AG04449 (cell line): ENCODE data around the gene HPSE2.

ENCODE experiments used
- CTCF ChIA-PET: fragments of 350-600 bp; formaldehyde crosslinking; extraction: SDS; loops from one replicate; lab custom pipeline; 2021; ENCODE audit warnings: antibody characterized with exemption; lab: Yijun Ruan, JAX
- POLR2A ChIA-PET: fragments of 400-600, 350-600 bp; formaldehyde crosslinking; extraction: SDS; loops from one replicate; lab custom pipeline; 2020; ENCODE audit warnings: antibody characterized with exemption, inconsistent platforms; lab: Yijun Ruan, JAX
- DNase-seq: peaks from one replicate; pipeline ENCODE4 v3.0.0-alpha.2; 2010; ENCODE audit warnings: low read depth, low spot score
- H3K4me3 ChIP-seq: 2 replicates; pipeline ENCODE4 v1.5.1; 2011; ENCODE audit warnings: low read depth, mild to moderate bottlenecking, control low read depth, low read length
- TF ChIP-seq, protein P1 (sequence below): IDR thresholded peaks from one replicate; pipeline ENCODE4 v1.5.1; 2011; ENCODE audit warnings: mild to moderate bottlenecking, moderate library complexity, low read length, control low read depth, inconsistent platforms; ENCODE audit not compliant: insufficient read depth; ENCODE audit errors: missing control alignments

HPSE2 gene

DNA sequence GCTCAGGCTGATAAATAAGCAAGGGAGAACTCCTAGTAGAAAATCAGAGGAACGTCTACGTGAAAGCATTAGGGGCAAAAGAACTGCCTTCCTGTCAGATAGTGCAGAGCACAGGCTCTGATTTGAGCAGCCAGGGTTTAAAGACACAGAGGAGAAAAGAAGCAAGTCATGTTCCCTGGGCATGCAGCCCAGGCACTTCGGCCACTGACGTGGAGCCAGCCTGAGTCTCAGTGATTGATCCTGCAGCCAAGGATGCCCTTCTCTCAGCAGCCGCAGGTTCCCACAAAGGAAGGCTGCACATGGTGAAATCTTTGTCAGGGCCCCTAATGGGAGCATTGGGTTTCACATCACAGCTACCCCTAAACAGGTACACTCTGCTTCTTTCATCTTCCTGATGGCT, 627.2 kb downstream of the HPSE2 start:
- TF ChIP-seq, protein P1, sequence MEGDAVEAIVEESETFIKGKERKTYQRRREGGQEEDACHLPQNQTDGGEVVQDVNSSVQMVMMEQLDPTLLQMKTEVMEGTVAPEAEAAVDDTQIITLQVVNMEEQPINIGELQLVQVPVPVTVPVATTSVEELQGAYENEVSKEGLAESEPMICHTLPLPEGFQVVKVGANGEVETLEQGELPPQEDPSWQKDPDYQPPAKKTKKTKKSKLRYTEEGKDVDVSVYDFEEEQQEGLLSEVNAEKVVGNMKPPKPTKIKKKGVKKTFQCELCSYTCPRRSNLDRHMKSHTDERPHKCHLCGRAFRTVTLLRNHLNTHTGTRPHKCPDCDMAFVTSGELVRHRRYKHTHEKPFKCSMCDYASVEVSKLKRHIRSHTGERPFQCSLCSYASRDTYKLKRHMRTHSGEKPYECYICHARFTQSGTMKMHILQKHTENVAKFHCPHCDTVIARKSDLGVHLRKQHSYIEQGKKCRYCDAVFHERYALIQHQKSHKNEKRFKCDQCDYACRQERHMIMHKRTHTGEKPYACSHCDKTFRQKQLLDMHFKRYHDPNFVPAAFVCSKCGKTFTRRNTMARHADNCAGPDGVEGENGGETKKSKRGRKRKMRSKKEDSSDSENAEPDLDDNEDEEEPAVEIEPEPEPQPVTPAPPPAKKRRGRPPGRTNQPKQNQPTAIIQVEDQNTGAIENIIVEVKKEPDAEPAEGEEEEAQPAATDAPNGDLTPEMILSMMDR, result no peak
- H3K4me3 ChIP-seq, result no peak overlapping the region
- CTCF ChIA-PET, result no interaction called here
- DNase-seq, result no peak
- POLR2A ChIA-PET, result no interaction called here

DNA sequence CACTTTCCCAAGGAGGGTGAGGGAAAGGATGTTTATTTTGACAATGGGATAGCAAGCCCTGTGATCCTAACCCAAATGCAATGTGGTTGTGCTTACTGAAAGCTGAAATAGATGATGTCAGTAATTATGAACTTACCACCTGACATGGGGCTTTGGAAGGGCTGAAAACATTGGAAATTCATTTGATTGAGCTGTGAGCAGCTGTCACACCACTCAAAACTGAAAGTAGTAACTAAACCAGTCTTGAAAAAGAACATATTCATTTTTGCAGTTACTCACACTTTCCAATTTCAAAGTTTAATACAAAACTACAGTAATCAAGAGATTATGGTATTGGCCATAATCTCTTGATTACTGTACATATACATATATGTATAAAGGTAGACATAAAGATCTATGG, 633.4 kb downstream of the HPSE2 start:
- TF ChIP-seq, protein P1, result no peak
- no peak overlapping the region for H3K4me3 ChIP-seq
- DNase-seq, result no peak
- ChIA-PET POLR2A (no interaction called here), CTCF (no interaction called here)

GRCh38 chr10:98599032-98599610, 636.5 kb downstream of the HPSE2 start:
- POLR2A ChIA-PET, result no interaction called here
- no peak for DNase-seq
- H3K4me3 ChIP-seq, result no peak overlapping the region
- TF ChIP-seq, protein P1, result no peak
- CTCF ChIA-PET, result no interaction called here

GRCh38 chr10:98596404-98596803, 639.2 kb downstream of the HPSE2 start:
- no peak for DNase-seq
- ChIA-PET POLR2A (no interaction called here), CTCF (no interaction called here)
- H3K4me3 ChIP-seq, result no peak overlapping the region
- TF ChIP-seq, protein P1, result no peak

GRCh38 chr10:98589691-98590090, 646.0 kb downstream of the HPSE2 start:
- POLR2A ChIA-PET, result no interaction called here
- TF ChIP-seq, protein P1, result no peak
- no peak overlapping the region for H3K4me3 ChIP-seq
- CTCF ChIA-PET, result no interaction called here
- DNase-seq, result no peak

- no peak for DNase-seq
- no peak overlapping the region for H3K4me3 ChIP-seq
- TF ChIP-seq, protein P1, result no peak
- POLR2A ChIA-PET, result no interaction called here
- CTCF ChIA-PET, result no interaction called here
These were observed 646.6 kb downstream of the HPSE2 start for GRCh38 chr10:98589007-98589406.
